HepG2 (cell line): ENCODE data around the gene TUBG1. TPM values are rescaled to one million over a fixed set of nuclear protein-coding genes. Genes with fewer than 3 reads are reported as not detected.

Experiments used
- AGO1 ChIP-seq: fragments of 200-400 bp; formaldehyde crosslinking; IDR thresholded peaks from 2 replicates; pipeline ENCODE4 v1.6.1; 2017; ENCODE audit warnings: mild to moderate bottlenecking, low read depth, low read length, moderate library complexity; ENCODE audit not compliant: poor library complexity, severe bottlenecking
- ATF4 ChIP-seq, 2 experiments: fragments of 450-650 bp in 1 of 2; sonication (generic) in 1 of 2; formaldehyde crosslinking; IDR thresholded peaks; 2 replicates each; pipeline versions ENCODE4 v1.5.0 to v1.8.0; 2020 to 2022; ENCODE audit warnings: mild to moderate bottlenecking in 1 of 2, missing genetic modification reagents in 1 of 2
- CHD2 ChIP-seq: IDR thresholded peaks from 2 replicates; pipeline ENCODE4 v1.6.1; 2011; ENCODE audit warnings: low read depth, low read length, improper control_type of control experiment
- HOXA7 ChIP-seq: sonication (generic); formaldehyde crosslinking; IDR thresholded peaks from 2 replicates; pipeline ENCODE4 v1.8.1; 2022; ENCODE audit warnings: mild to moderate bottlenecking, missing genetic modification reagents, moderate library complexity
- MAF1 ChIP-seq: sonication (generic); formaldehyde crosslinking; IDR thresholded peaks from 2 replicates; pipeline ENCODE4 v1.5.0; 2020; ENCODE audit warnings: missing genetic modification reagents, borderline replicate concordance
- MEIS2 ChIP-seq: sonication (generic); formaldehyde crosslinking; IDR thresholded peaks from 2 replicates; pipeline ENCODE4 v1.9.0; 2021; ENCODE audit warnings: mild to moderate bottlenecking, missing genetic modification reagents
- RBFOX2 ChIP-seq: fragments of 200-400 bp; formaldehyde crosslinking; IDR thresholded peaks from 2 replicates; pipeline ENCODE4 v1.6.1; 2017; ENCODE audit warnings: low read depth, mild to moderate bottlenecking, low read length
- RBM22 ChIP-seq: fragments of 200-400 bp; formaldehyde crosslinking; optimal IDR thresholded peaks from 2 replicates; pipeline ENCODE3; 2017; ENCODE audit warnings: mild to moderate bottlenecking, low read length, moderate library complexity
- REPIN1 ChIP-seq: sonication (generic); formaldehyde crosslinking; IDR thresholded peaks from 2 replicates; pipeline ENCODE4 v1.8.0; 2022; ENCODE audit warnings: missing genetic modification reagents, low read depth, mild to moderate bottlenecking, borderline replicate concordance
- TBX2 ChIP-seq: sonication (generic); formaldehyde crosslinking; IDR thresholded peaks from 2 replicates; pipeline ENCODE4 v1.5.0; 2020; ENCODE audit warnings: missing genetic modification reagents, mild to moderate bottlenecking, borderline replicate concordance
- ZNF230 ChIP-seq: sonication (generic); formaldehyde crosslinking; IDR thresholded peaks from 2 replicates; pipeline ENCODE4 v1.4.0; 2020; ENCODE audit warnings: mild to moderate bottlenecking, missing genetic modification reagents
- ZNF263 ChIP-seq: sonication (generic); formaldehyde crosslinking; IDR thresholded peaks from 2 replicates; pipeline ENCODE4 v1.4.0; 2020; ENCODE audit warnings: missing genetic modification reagents
- ZNF33A ChIP-seq: sonication (generic); formaldehyde crosslinking; IDR thresholded peaks from 2 replicates; pipeline ENCODE4 v1.5.1; 2020; ENCODE audit warnings: missing genetic modification reagents, mild to moderate bottlenecking, moderate library complexity, borderline replicate concordance
- ZNF350 ChIP-seq: sonication (generic); formaldehyde crosslinking; IDR thresholded peaks from 2 replicates; pipeline ENCODE4 v1.4.0; 2020; ENCODE audit warnings: mild to moderate bottlenecking, low read depth, missing genetic modification reagents, borderline replicate concordance
- ZNF431 ChIP-seq: sonication (generic); formaldehyde crosslinking; IDR thresholded peaks from 2 replicates; pipeline ENCODE4 v1.9.0; 2022; ENCODE audit warnings: missing genetic modification reagents, low read depth, mild to moderate bottlenecking, borderline replicate concordance
- ZNF451 ChIP-seq: sonication (generic); formaldehyde crosslinking; IDR thresholded peaks from 2 replicates; pipeline ENCODE4 v1.5.0; 2020; ENCODE audit warnings: mild to moderate bottlenecking, missing genetic modification reagents
- ZNF501 ChIP-seq: sonication (generic); formaldehyde crosslinking; IDR thresholded peaks from 2 replicates; pipeline ENCODE4 v1.5.1; 2020; ENCODE audit warnings: mild to moderate bottlenecking, moderate library complexity, missing genetic modification reagents
- ZNF510 ChIP-seq: sonication (generic); formaldehyde crosslinking; IDR thresholded peaks from 2 replicates; pipeline ENCODE4 v1.4.0; 2020; ENCODE audit warnings: low read depth, mild to moderate bottlenecking, missing genetic modification reagents
- ZNF567 ChIP-seq: sonication (generic); formaldehyde crosslinking; IDR thresholded peaks from 2 replicates; pipeline ENCODE4 v1.8.1; 2023; ENCODE audit warnings: mild to moderate bottlenecking, missing genetic modification reagents, borderline replicate concordance
- ZNF816 ChIP-seq: sonication (generic); formaldehyde crosslinking; IDR thresholded peaks from 2 replicates; pipeline ENCODE4 v1.8.0; 2022; ENCODE audit warnings: missing genetic modification reagents, mild to moderate bottlenecking, borderline replicate concordance
- ZNF878 ChIP-seq: sonication (generic); formaldehyde crosslinking; IDR thresholded peaks from 2 replicates; pipeline ENCODE4 v1.8.1; 2023; ENCODE audit warnings: mild to moderate bottlenecking, missing genetic modification reagents, moderate library complexity
- ZSCAN5A ChIP-seq: sonication (generic); formaldehyde crosslinking; IDR thresholded peaks from 2 replicates; pipeline ENCODE4 v1.8.0; 2022; ENCODE audit warnings: mild to moderate bottlenecking, missing genetic modification reagents, borderline replicate concordance
- ZZZ3 ChIP-seq: sonication (generic); formaldehyde crosslinking; IDR thresholded peaks from 2 replicates; pipeline ENCODE4 v1.4.0; 2020; ENCODE audit warnings: missing genetic modification reagents, mild to moderate bottlenecking, borderline replicate concordance
- polyA plus RNA-seq, 8 experiments: library from polyadenylated mRNA; depleted of rRNA in 3 of 8; stranded (reverse) in 7 of 8; unstranded in 1 of 8; fragments of >200 nt; fragmentation: Illumina TruSeq in 4 of 8; extraction: Trizol in 4 of 8; gene quantifications; 2 replicates each; pipeline versions ENCODE4 v1.2.1 to v1.2.3, GENCODE V29; 2011 to 2016; ENCODE audit warnings: low read depth in 4 of 8, missing spikeins in 1 of 8, mixed read lengths in 1 of 8; ENCODE audit not compliant: insufficient read depth in 1 of 8
- total RNA-seq, 5 experiments: library from RNA; depleted of rRNA; stranded (reverse); fragments of >200 nt; fragmentation: Illumina TruSeq; extraction: Trizol; gene quantifications; 2 replicates each; pipeline ENCODE4 v1.2.3, GENCODE V29; 2016; ENCODE audit warnings: low read depth in 1 of 5
- TF ChIP-seq, protein P1 (sequence below): sonication (generic); formaldehyde crosslinking; IDR thresholded peaks from 2 replicates; pipeline ENCODE4 v1.8.0; 2022; ENCODE audit warnings: low read depth, missing genetic modification reagents

TUBG1 gene
- total and polyA plus RNA-seq, 2 of the 13 experiments (the other 11 are each of a cell fraction or from before 2014, with no cell fraction given), result 74.1 to 137 TPM

DNA sequence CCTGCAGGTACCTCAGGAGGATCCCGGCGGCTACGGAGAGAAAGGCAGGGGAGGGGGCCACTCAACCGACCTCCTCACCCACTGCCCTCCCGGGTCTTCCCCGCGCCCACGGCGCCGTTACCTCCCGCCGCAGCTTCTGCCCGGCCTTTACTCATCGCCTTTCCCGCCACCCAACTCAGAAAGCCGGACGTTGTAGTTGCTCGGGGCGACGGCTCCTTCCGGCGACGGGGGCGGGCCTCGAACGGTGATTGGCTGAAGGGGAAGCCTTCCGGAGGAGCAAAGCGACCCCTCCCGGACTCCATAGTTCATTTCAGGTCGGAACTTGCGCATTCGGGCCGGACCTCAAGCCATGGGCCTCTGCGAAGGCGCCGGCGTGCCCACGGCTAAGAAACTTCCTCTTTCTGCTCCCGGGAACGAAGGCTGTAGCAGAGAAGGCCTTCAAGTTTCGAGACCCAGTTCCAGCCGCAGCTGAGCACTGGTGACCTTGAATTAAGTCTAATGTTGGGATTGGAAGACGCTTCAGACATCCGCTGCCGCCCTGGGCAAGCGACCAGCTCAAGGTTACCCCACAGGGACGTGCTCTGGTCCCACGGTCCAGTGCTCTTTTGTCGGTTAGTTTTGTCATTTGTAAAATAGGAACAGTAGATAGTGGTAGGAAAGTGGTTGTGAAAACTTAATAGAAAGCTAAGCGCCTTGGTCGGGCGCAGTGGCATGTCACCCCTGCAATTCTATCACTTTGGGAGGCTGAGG is 31.8 kb upstream of the TUBG1 start, which contains the start of gene PSMC3IP (continued):
- peak; percentile 36; the same call in 1 of the 2 replicates for TF ChIP-seq ZNF567
- TF ChIP-seq TBX2 (CRISPR knock-in tag), result peak; percentile 82
- peak; percentile 68; the same call in 1 of the 2 replicates for TF ChIP-seq ZNF230 (CRISPR knock-in tag)
- TF ChIP-seq ZNF451 (CRISPR knock-in tag), result peak; percentile 70; the same call in 1 of the 2 replicates
- TF ChIP-seq ZNF431 (CRISPR knock-in tag), result peak; percentile 39; the same call in 1 of the 2 replicates
- TF ChIP-seq ZNF33A (CRISPR knock-in tag), result peak; percentile 39; the same call in 1 of the 2 replicates
- peak; percentile 86 for TF ChIP-seq REPIN1 (CRISPR knock-in tag)
- peak; percentile 95 for TF ChIP-seq AGO1
- TF ChIP-seq ZNF263 (CRISPR knock-in tag), result peak; percentile 51; the same call in 1 of the 2 replicates
- peak; percentile 91 for TF ChIP-seq RBM22
- no peak for TF ChIP-seq HOXA7 (CRISPR knock-in tag)
- peak; percentile 49; the same call in 1 of the 2 replicates for TF ChIP-seq MEIS2 (CRISPR knock-in tag)
- peak; percentile 76 for TF ChIP-seq ZNF350
- peak; percentile 89 for TF ChIP-seq RBFOX2
- TF ChIP-seq ZNF816 (CRISPR knock-in tag), result no peak
- peak; percentile 21; the same call in 1 of the 2 replicates for TF ChIP-seq CHD2
- TF ChIP-seq MAF1 (CRISPR knock-in tag), result no peak
- 0 out of 2 replicates have a peak, but pooled peaks have one; percentile 13 for TF ChIP-seq ZSCAN5A (CRISPR knock-in tag)
- TF ChIP-seq, protein P1, sequence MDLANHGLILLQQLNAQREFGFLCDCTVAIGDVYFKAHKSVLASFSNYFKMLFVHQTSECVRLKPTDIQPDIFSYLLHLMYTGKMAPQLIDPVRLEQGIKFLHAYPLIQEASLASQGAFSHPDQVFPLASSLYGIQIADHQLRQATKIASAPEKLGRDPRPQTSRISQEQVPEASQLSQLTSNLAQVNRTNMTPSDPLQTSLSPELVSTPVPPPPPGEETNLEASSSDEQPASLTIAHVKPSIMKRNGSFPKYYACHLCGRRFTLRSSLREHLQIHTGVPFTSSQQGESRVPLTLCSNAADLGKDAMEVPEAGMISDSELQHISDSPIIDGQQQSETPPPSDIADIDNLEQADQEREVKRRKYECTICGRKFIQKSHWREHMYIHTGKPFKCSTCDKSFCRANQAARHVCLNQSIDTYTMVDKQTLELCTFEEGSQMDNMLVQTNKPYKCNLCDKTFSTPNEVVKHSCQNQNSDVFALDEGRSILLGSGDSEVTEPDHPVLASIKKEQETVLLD (CRISPR knock-in tag), result no peak
- TF ChIP-seq ZZZ3, result no peak; the same call in 1 of the 2 replicates
- TF ChIP-seq ZNF510 (CRISPR knock-in tag), result no peak
- peak; percentile 86 for TF ChIP-seq ZNF501 (CRISPR knock-in tag)
- TF ChIP-seq ZNF878 (CRISPR knock-in tag), result peak; percentile 82
- peak in 1 of 2 experiments; percentile 10; a peak in 1 of 4 replicates for TF ChIP-seq ATF4 (CRISPR knock-in tag; IDR thresholded peaks at IDR 0.05)
